ENCODE data around the gene HMG20B.

The HMG20B gene

DNA sequence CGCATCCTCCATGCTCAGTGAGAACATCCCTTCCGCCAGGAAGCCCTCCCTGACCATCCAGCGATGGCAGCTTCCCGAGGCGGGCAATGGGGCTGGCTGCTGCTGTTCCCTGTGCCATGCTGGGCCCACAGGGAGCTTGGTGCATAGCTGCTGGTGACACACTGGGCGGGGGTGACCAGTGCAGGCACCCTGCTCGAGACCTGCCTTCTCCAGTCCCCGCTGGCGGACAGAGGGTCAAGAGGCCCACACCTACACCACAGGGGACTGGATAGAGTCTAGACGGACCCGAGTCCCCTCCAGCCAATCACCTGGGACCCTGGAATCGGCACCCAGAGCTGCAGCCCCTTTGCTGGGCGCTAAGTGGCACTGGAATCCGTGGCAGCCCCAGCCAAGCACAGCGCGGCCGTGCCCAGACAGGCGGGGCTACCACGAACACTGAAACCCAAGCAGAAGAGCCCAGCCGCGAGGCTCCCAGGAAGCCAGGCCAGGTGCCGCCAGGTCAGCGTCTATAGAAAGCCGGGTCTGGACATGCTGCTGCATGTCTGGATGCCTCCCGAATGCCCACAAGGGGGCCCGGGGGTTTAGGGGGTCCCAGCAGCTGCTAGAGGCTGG lies 42.9 kb downstream of the HMG20B start:
- Histone ChIP-seq H3K4me2 (no peak overlapping the region), H3K27me3 (ENCODE audit: insufficient read depth, low read depth) (no peaks in the 10 kb centered on the region), H3K4me1 (ENCODE audit: low read depth, poor library complexity, severe bottlenecking) (peaks cover 23% of the 10 kb centered on the region), H3K79me2 (ENCODE audit: insufficient read depth, low read depth) (no peaks in the 10 kb centered on the region), H3K27ac (no peak overlapping the region), H3K36me3 (ENCODE audit: insufficient read depth) (no peaks in the 10 kb centered on the region), H3K9ac (no peak overlapping the region), H2AFZ (ENCODE audit: low read depth) (no peak overlapping the region), H3K4me3 (IDR thresholded peaks at IDR 0.05; ENCODE audit: insufficient read depth, low read depth, low read length) (no peak overlapping the region), H4K20me1 (ENCODE audit: insufficient read depth) (no peaks in the 10 kb centered on the region)
- TF ChIP-seq, protein P1, sequence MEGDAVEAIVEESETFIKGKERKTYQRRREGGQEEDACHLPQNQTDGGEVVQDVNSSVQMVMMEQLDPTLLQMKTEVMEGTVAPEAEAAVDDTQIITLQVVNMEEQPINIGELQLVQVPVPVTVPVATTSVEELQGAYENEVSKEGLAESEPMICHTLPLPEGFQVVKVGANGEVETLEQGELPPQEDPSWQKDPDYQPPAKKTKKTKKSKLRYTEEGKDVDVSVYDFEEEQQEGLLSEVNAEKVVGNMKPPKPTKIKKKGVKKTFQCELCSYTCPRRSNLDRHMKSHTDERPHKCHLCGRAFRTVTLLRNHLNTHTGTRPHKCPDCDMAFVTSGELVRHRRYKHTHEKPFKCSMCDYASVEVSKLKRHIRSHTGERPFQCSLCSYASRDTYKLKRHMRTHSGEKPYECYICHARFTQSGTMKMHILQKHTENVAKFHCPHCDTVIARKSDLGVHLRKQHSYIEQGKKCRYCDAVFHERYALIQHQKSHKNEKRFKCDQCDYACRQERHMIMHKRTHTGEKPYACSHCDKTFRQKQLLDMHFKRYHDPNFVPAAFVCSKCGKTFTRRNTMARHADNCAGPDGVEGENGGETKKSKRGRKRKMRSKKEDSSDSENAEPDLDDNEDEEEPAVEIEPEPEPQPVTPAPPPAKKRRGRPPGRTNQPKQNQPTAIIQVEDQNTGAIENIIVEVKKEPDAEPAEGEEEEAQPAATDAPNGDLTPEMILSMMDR (conservative IDR thresholded peaks at IDR 0.05; ENCODE audit: low read depth, low read length) = no peak

DNA sequence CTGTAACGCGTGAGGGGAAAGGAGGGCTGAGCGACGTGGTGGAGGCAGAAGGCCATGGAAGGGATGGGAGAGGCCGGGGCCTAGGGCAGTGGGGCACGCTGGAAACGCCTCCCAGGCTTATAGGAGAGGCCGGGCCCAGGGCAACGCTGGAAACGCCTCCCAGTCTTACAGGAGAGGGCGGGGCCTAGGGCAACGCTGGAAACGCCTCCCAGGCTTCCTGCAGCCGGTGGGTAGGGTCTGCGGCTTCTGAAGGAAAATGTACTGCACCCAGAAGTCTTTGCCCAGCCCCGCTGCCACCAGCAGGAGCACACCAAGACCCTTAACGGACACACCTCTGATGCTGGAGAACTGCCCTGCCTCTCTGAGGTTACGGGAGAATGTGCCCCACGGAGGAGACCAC lies 44.7 kb downstream of the HMG20B start:
- TF ChIP-seq, protein P1 (conservative IDR thresholded peaks at IDR 0.05; ENCODE audit: low read depth, low read length) = no peak
- no peaks in the 10 kb centered on the region for H3K27me3 ChIP-seq (ENCODE audit: insufficient read depth, low read depth)
- H3K4me2 ChIP-seq = peak overlapping the region; percentile 100
- H3K27ac ChIP-seq = peak overlapping the region; percentile 96
- no peaks in the 10 kb centered on the region for H4K20me1 ChIP-seq (ENCODE audit: insufficient read depth)
- no peaks in the 10 kb centered on the region for H3K79me2 ChIP-seq (ENCODE audit: insufficient read depth, low read depth)
- peak overlapping the region; percentile 33 for H2AFZ ChIP-seq (ENCODE audit: low read depth)
- H3K36me3 ChIP-seq (ENCODE audit: insufficient read depth) = no peaks in the 10 kb centered on the region
- peak overlapping the region; percentile 85 for H3K9ac ChIP-seq
- H3K4me3 ChIP-seq (IDR thresholded peaks at IDR 0.05; ENCODE audit: insufficient read depth, low read depth, low read length) = no peak overlapping the region
- peaks cover 23% of the 10 kb centered on the region for H3K4me1 ChIP-seq (ENCODE audit: low read depth, poor library complexity, severe bottlenecking)

DNA sequence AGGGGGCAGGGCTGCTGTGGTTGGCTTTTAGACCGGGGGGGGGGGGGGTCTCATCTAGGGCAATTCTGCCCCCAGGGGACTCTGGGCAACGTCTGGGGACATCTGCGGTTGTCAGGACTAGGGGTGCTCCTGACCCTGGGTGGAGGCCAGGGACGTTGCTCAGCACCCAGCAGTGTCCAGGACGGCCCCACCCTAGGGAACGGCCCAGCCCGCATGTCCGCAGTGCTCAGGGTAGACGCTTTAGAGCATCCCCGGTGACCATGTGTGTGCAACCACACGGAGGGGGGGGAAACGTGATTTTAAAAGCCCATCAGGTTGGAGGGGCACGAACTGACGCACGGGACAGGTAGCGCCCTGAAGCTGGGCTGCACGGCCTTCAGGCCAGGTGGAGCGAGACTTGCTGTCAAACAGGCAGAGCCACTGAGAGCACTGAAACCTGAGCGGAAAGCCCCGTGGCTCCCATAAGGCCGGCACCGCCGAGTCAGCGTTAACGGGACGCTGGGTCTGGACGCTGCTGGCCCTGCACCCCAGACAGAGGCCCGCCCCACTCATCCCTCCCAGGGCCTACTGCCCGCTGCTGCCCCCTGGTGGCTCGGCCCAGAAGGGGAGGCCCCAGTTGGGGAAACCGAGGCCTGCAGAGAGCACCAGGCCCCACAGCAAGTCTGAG lies 45.5 kb downstream of the HMG20B start:
- no peaks in the 10 kb centered on the region for H4K20me1 ChIP-seq (ENCODE audit: insufficient read depth)
- H3K79me2 ChIP-seq (ENCODE audit: insufficient read depth, low read depth) = no peaks in the 10 kb centered on the region
- peak overlapping the region; percentile 85 for H3K9ac ChIP-seq
- peak overlapping the region; percentile 33; the same call in 1 of the 2 replicates for H2AFZ ChIP-seq (ENCODE audit: low read depth)
- TF ChIP-seq, protein P1 (conservative IDR thresholded peaks at IDR 0.05; ENCODE audit: low read depth, low read length) = peak; percentile 95
- peaks cover 23% of the 10 kb centered on the region for H3K4me1 ChIP-seq (ENCODE audit: low read depth, poor library complexity, severe bottlenecking)
- no peaks in the 10 kb centered on the region for H3K36me3 ChIP-seq (ENCODE audit: insufficient read depth)
- no peak overlapping the region for H3K4me3 ChIP-seq (IDR thresholded peaks at IDR 0.05; ENCODE audit: insufficient read depth, low read depth, low read length)
- H3K27ac ChIP-seq = peak overlapping the region; percentile 96
- H3K4me2 ChIP-seq = peak overlapping the region; percentile 100
- no peaks in the 10 kb centered on the region for H3K27me3 ChIP-seq (ENCODE audit: insufficient read depth, low read depth)

DNA sequence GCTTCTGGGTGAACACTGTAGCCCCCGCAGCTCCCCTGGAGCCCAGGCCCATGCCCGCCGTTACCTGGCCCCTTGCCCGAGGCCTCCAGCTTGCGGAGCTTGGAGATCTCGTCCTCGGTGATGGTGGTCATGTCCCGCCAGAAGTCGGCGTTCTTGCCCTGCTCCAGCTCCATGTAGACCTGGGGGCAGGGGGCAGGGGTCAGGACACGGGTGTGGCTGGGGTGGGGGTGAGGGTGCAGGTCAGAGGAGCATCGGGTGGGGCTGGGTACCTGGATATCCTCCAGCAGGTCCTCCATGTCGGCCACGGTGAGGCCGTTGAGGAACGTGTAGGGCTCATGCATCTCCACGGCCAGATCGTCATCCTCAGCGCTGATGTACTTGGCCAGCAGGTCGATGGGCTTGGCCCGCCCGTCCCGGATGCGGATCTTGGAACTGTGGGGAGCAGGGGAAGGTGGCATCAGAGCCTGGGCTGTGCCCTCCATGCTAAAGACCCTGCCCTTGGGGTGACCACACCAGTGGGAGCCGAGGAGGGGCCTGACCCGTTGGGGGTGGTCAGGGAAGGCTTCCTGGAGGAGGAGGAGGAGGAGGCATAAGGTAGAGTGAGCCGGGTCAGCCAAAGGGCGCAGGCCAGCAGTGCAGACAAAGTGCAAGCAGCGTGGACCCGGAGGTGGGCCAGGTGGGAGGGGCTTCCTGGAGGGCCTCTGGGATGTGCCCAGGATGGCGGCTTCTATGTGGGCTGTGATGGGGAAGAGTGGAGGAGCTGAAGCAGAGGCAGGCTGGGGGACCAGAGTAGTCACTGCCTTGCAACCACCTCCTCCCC lies 46.3 kb downstream of the HMG20B start:
- no peak overlapping the region for H3K9ac ChIP-seq
- TF ChIP-seq, protein P1 (conservative IDR thresholded peaks at IDR 0.05; ENCODE audit: low read depth, low read length) = peak; percentile 50
- H2AFZ ChIP-seq (ENCODE audit: low read depth) = no peak overlapping the region
- peaks cover 2% of the 10 kb centered on the region; the same call in 1 of the 2 replicates for H3K79me2 ChIP-seq (ENCODE audit: insufficient read depth, low read depth)
- no peaks in the 10 kb centered on the region for H3K36me3 ChIP-seq (ENCODE audit: insufficient read depth)
- H3K4me1 ChIP-seq (ENCODE audit: low read depth, poor library complexity, severe bottlenecking) = peaks cover 23% of the 10 kb centered on the region
- peak overlapping the region; percentile 100; the same call in 1 of the 2 replicates for H3K4me2 ChIP-seq
- H3K4me3 ChIP-seq (IDR thresholded peaks at IDR 0.05; ENCODE audit: insufficient read depth, low read depth, low read length) = no peak overlapping the region
- H3K27me3 ChIP-seq (ENCODE audit: insufficient read depth, low read depth) = no peaks in the 10 kb centered on the region
- no peaks in the 10 kb centered on the region for H4K20me1 ChIP-seq (ENCODE audit: insufficient read depth)
- H3K27ac ChIP-seq = peak overlapping the region; percentile 96; the same call in 1 of the 2 replicates

Data from KMS-11 (cell line).